Activated CD8-positive, alpha-beta memory T cell treated with anti-CD3 and anti-CD28 coated beads for 4 hours (primary cell): ENCODE data around the gene SLC46A2.
A peak's percentile ranks its signal among the peaks of the same experiment; 100 is the strongest.

Experiments used
- DNase-seq, 2 donors: peaks; one replicate each; pipeline ENCODE4 v3.0.0-alpha.2; 2020; ENCODE audit warnings: low read depth in 2 of 2

SLC46A2 gene

DNA sequence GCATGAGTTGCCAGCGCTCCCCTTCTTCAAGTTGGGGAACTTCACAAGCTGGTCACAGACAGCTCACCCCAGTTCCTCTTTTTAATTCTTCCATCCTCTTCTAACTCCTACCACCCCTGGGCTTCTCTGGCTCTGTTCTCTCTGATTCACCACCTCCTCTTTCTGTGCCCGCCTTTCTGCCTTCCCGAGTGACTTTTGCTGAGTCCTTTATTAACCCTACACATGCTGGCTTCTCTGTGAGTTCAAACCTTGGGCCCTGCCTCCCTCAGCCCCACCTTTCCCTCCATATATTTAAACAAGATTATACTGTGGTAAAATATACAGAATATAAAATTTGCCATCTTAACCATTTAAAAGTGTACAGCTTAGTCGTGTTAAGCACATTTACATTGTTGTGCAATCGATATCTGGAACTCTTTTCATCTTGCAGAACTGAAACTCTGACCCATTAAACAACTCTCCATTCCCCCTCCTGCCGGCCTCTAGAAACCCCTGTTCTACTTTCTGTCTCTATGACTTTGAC is 32.0 kb downstream of the SLC46A2 start:
- no peak for DNase-seq

DNA sequence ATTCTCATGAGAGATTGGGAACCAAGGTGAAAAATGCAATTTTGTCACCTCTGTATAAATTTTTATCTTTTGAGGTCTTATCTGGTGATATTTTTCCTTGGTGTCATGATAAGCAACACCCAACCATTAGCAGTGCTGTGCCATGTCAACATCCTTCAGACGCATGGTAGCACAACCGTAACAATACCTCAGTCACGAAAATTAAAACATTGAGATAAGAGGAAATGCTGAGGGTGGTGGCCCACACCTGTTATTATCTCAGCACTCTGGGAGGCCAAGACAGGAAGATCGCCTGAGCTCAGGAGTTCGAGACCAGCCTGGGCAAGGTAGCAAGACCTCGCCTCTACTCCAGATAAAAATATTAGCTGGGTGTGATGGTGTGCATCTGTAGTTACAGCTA is 32.7 kb downstream of the SLC46A2 start:
- DNase-seq: no peak

DNA sequence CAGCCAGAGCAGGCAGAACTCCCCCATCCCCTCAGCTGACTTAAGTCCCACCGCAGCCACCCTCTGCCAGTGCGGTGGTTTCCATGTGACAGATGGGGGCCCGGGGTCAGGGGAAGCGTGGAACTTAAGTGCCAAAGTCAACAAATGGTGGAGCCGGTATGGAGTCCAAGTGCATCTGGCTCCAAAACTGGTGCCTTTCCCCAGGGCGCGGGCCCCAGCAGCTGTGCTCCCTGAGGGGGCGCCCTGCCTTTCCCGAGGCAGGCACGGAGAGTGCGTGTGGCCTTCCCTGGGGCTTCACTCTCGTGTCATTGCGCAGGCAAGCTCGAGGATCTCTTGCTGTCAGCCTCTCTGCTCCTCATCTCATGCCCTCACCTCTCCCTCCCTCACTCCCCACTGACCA is 33.8 kb downstream of the SLC46A2 start:
- no peak for DNase-seq

DNA sequence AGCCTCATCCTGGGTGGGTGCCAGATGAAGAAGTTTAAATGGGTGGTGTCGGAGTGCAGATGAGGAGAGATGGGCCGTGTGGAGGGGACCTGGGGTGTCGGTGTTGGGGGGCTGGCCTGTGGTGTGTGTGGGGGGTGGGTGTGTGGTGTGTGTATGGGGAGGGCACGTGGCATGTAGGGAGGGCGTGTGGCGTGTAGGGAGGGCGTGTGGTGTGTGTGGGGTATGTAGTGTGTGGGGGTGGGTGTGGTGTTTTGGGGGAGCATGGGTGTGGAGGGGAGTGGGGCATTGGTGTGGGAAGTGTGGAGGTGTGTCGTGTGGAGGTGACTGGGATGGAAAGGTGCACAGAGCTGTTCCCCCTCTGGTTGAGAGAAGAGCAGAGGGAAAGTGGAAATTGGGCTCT is 34.5 kb downstream of the SLC46A2 start:
- DNase-seq: no peak

DNA sequence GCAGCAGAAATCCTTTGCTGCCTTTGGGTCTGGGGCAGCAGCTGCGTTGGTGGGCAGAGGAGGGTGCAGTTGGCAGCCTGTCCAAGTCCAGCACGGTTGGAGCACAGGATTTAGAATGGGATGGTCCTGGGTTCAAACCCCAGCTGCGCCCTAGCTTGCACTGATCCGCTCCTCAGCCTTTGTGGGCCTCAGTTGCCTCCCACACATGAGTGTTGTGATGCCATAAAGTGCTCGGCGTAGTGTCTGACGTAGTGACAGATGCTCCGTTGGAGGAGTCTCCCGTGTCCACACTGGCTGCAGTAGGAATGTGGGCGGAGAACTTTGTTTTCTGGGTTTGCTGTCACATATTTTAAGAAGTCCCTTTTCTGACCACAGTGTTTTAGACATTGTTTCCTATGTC is 36.0 kb downstream of the SLC46A2 start:
- DNase-seq: no peak

DNA sequence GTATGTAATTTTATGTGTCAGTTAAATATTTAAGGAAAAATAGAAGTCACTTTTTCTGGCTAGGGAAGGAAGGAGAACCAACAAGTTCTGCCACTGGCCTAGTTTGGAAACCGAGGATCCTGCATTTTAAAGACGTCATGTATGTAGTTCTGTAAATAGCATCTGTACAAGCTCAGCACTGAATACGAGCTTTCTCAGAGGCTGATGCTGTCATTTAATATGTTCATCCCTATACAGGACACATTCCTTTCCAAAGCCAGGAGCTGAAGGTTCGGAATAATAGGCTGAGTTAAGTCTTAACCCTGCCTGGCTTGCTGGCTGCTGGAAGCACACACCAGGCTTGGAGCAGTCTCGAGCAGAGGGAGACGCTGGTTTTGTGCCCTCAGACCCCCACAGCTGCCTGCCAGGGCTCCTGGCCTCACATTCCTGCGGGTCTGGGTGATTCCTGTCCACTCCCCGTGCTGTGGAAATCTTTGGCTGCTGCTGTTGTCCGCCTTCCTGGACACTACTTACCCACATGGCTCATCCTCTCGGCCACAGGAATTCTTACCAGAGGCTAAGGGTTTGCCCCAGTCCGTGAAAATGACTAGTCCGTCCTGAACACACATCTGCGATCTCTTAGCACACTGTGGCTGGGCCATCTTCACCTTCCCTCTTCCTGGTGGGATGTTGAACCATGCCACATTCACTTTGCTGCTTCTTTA is 36.6 kb downstream of the SLC46A2 start:
- DNase-seq: no peak

DNA sequence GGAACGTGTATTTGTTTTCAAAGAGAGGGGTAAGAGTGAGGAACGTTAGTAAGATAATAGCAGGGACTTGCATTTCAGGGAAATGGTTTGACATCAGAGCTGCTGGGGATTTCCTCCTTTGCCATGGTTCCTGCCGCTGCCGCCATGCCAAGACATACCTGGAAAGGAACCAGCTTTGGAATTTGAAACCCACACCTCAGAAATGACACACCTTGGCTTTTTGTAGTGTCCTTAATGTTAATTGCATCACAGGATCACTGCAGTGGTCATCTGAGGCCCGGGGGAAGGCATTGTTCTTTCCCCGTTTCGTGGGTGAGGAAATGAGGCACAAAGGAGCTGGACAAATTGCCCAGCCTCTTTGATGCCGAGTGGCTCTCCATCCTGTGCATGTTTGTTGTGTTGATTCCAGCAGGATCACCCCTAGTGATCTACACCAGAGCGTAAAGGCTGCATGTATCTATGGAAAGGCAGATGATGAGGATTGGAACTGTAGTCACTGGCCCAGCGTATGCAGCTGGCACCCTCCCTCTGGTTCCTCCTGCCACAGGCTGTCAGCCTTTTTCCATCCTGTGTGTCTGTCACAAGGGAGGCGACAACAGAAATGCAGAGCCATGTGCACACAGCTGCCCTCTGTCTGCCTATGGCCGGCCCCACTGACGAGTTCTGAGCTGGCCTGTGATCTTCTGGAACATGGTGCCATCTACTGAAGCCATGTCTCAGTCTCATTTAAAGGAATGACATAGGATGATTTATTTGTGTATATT is 37.8 kb downstream of the SLC46A2 start:
- DNase-seq: no peak

DNA sequence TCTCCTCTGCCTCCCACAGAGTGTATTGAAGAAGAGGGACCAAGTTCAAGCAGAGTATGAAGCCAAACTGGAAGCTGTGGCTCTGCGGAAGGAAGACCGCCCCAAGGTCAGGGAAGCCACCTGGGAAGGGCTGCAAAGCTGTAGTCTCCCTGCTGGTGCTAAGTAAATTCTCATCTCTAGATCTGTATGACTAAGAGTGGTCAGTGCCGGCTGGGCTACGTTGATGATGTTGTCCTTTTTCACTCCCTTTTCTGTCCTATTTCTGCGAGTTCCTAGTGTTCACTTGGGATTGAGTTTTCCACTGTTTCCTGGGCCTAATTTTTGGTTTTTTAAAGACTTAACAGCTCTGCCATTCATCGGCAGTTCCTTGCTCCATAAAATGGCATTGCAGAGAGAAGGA is 39.8 kb downstream of the SLC46A2 start:
- no peak for DNase-seq

DNA sequence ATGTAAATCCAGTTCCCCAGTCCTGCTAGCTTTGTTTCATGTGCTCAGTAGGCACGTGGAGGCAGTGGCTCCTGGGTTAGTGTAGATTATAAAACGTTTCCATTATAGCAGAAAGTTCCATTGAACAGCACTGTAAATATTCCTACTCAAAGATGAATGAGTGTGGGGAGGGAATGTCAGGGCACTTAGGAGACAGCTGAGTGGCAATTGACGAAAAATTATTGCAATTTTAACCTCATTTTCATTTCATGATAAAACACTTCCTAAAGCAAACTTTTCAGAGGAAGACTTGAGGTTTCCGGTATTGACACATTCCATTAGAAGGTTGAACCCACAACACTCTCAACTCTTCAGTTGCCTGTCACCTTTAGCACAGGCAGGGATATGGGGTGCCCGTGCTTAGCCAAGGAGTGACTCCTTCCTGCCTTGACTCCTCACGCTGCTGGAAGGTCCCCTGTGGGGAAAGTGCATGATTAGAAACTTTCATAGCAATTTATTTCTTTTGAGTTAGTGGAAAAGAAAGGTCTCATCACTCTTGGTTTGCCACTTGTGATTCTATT is 41.2 kb downstream of the SLC46A2 start:
- no peak for DNase-seq

DNA sequence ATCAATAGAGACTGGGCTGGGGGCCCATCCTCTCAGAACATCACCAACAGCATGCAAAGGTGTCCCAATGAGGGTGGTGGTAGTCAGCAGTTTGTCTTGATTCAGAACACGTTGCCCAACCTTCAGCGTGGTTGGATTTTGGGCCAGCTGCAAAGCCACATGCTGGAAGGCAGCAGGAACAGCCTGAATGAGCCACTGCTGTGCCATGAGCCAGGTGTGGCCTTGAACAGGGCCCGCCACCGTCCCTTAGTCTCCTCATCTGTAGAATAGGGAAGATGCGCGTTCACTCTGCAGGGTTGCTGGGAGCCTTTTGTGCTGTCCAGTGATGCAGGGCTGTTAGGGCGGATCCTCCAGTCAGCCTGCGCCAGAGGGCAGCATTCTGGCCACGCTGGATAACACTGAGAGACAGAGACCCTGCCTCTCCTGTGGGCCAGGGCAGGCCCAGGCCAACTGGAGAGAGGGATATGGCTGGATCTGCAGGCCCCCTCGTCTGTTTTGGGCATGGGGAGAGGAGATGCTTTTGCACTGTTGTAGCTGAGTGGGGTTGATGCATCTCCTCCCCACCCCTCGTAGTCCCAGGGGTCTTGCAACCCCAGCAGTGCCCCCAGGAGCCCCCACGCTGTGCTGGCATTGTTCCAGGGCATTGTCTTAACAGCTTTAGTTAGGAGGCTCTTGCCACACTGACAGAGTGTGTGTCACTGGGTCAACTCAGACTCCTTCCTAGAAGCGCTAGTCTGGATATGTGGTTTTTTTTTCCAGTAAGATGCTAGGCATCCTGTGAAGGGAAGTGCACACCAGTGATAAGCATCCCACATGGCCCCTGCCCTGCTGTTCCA is 42.1 kb downstream of the SLC46A2 start:
- no peak for DNase-seq

DNA sequence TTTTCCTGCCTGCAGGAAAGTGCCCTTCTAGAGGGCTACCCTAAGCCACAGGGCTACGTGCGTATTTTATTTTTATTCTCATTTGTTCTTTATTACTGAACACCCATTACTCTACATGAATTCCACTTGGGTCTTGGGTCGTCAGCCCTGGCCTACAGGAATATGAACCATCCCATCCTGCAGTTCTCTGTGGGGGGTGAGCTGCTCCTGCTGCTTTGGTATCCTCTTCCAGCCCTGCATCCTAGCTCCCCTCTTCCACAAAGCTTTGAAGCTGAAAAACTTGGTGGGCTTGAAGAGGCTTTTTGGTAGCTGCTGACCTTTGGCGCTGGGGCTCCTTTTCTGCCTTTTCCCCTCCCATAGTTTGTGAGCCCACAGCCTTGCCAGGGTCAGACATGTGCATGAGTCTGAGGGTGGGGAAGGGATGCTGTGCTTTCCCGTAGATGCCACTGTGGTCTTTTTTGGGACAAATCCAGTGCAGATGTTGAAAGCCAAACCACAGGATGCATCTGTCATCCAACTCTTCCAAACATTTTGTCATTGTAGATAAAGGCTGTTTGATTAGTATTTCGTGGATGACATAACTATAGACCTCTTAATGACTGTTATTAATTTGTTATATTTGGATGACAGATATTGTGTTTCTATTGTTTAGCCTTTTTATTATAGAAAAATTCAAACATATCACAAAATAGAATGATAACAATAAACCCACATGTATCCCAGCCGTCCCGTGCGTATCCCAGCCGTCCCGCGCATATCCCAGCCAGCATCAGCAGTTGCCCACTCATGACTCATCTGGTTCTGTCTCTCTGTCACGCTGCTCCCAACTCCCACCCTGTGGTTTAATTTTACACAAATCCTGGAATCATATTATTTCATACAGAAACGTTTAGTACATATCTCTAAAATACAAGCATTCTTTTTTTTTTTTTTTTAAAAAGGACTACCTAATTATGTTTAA is 43.9 kb downstream of the SLC46A2 start:
- DNase-seq: no peak

DNA sequence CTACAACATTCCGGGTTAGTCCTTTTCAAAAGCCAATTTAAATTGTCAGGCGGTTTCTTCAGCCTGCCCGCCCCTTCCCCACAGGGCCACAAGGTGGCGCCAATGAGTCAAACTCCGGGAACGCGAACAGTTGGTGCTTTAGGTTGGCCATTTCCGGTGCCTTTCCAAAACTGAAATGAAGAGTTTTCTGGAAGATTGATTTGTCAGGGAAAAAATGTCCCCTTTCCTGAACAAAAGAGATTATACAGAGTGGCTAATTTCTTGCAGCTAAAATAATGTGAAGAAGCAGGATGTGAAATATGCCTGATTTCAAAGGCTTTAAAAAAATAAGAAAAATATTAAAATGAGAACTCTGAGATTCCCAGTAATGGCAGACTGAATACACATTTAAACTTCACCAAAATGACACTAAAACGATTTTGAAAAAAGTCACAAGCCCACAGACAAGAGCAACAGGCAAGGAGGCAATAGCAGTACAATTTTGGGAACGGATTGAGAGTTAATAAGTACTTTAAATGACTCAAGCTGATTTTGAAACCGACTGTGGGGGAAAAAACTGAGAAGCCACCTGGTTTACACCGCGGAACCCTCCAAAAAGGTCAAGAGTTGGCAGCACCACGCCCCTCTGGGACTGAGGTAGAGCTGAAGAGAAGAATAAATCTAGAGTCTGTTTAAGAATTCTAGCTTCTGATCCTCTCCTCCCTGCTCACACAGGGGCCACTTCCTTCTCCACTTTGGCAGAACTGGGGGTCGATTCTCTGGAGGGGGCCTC is 45.7 kb downstream of the SLC46A2 start:
- DNase-seq: peak; percentile 30 to 42

DNA sequence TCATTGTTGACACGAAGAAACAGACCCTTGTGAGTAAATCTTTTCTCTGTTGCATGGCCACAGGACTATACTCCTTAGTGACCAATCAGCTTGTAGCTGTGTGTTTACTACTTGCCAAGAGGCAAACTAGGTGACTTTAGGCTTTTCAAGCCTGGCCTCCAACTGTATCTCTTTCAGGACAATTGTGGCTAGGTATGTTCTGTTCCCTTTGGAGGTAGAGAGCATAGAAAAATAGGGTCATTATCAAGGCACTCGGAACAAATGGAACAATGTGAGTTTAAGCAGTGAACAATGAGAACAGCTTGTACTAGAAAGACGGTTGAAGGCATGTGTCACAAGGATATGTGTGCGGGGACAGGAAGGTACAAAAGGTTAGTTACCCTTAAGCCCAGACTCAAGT is 48.1 kb downstream of the SLC46A2 start:
- DNase-seq: no peak

DNA sequence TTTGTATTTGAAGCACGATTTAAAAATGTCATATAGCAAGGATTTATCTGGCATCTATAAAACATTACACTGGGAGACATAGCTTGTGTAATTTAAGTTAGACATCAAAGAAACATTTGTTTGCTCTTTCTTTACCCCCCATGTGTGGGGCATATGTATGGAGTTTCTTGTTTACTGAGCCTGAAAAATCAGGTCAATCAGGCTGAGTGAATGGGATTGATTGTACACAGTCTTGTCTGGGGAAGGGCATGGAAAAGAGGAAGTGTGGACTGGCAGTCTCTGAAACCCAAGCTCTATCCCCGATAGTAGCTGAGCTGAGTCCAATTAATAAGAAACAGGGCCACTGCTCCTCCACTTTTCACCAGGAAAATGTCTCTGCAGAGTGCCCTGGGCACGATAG is 49.4 kb downstream of the SLC46A2 start:
- DNase-seq: no peak

DNA sequence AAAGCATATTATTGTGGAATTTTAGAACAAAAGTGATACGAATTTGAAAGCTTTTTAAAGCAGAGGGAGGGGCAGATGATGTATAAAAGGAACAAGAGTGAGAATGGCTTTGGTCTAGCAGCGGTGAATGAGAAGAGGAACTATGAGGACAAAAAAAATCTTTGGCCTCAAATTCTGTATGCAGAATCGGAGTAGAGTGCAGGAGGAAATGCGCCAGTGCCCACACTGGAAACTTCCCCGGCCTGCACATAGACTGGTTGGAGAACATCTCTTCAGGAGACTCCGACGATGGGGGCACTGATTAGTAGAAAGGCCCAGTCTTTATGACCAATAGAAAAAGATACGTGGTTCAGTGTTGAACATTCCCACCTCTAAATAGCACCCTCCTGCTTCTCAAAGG is 51.3 kb downstream of the SLC46A2 start:
- DNase-seq: no peak

DNA sequence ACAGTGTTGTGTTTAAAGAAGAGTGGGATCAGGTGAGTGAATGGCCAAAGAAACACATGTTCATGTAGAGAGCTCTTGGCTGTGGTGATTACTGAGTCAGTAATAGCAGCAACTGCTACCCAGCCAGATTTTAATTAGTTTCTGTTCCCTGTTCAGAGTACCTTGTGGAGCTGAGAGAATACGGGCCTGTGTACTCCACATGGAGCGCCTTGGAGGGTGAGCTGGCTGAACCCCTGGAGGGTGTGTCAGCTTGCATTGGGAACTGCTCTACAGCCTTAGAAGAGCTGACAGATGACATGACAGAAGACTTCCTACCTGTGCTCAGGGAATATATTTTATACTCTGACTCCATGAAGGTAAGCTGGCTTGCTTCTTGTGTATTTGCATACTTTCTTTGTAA is 52.3 kb downstream of the SLC46A2 start:
- DNase-seq: no peak

DNA sequence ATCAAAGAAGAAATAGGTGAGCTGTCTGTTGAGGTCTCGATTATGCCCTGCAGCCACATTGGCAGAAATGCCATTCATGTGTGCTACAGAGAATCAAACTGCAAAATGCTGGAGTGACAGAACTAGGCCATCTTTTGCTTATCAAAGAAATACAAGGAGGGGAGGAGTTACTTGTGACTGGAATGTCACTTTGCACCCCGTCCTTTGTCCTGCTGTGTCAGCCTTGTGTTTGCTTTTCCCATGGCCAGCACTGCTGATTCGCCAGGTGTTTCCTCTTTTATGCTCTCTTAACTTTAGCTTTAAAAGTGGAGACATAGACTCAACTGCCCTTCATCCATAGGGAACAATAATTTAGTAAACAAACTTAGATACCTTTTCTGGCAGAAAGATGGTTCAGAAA is 54.3 kb downstream of the SLC46A2 start:
- no peak for DNase-seq

DNA sequence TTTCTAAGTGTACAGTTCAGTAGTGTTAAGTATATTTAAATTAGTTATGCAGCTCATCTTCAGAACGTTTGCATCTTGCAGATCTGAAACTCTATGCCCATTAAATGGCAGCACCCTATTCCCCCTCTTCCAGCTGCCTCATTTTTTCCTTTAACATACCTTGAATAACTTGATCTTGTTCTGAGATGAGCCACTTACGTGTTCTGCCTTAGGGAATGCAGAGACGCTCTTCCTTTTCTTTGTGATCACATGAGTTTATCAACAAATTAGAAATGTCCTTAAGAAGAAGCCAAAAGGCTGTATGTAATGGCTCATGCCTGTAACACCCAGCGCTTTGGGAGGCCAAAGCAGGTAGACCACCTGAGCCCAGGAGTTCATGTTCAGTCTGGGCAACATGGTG is 57.6 kb downstream of the SLC46A2 start:
- no peak for DNase-seq

DNA sequence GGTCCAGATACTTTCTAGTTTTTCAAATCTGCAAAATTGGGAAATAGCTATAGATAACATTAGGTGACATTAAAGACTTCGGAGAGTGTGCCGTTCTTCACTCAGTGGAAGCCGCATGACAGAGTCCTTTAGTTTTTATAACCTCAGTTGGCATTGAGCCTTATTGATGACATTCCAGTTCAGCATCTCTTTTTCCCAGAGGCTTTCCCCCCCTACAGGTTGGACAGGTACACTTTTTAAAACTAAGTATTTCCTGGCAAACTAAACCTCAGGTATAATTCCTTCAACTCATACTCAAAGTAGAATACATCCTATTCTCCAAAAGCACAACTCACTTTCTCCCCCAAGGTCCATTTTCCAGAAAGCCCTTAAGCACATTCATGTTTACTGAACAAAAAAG is 58.7 kb downstream of the SLC46A2 start:
- DNase-seq: no peak

DNA sequence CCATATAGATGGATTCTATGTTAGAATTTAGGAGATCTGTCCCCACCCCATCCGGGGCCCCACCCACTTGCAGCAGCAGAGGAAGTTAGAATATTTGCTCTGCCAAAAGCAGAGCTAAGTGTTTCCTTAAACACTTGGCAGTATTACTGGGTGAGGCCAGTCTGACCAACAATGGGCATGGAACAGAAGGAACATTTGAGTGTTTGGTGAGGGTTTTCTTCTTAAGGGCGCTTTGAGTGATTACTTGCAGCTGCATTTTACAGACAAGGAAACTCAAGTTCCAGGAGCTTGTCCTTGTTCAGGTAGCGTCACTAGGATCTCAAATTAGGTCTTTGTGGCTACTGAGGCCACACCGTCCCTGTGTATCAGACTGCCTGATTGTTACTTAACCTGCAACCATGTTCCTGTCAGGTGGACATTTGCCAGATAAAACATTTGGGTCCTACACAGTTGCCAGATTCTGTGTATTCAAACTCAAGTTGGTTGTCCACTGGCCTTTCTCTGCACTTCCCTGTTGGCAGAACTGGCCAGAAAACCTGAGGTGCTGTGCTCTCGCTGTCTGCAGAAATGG is 59.3 kb downstream of the SLC46A2 start:
- DNase-seq: no peak
